Gastrocnemius medialis (tissue), 4 donors: ENCODE results near the gene NFATC3.

ENCODE experiments used
- CTCF ChIP-seq, 5 experiments: fragments of 450-650 bp in 3 of 5; fragments of 200-600 bp in 2 of 5; sonication (generic) in 2 of 5; IDR thresholded peaks in 4 of 5; conservative IDR thresholded peaks in 1 of 5; 1 replicate in 4 of 5; 2 replicates in 1 of 5; pipeline ENCODE4 v1.5.1; 2016 to 2019; ENCODE audit warnings: antibody characterized with exemption in 5 of 5, mild to moderate bottlenecking in 3 of 5, moderate library complexity in 3 of 5
- POLR2A ChIP-seq, 2 donors: fragments of 450-650 bp; IDR thresholded peaks; one replicate each; pipeline ENCODE4 v1.6.1; 2017; ENCODE audit warnings: antibody characterized with exemption in 2 of 2, mild to moderate bottlenecking in 2 of 2, moderate library complexity in 2 of 2

- no peak for TF ChIP-seq CTCF (IDR thresholded peaks at IDR 0.05 in 4 of 5, conservative IDR thresholded peaks at IDR 0.05 in 1 of 5)
- TF ChIP-seq POLR2A (IDR thresholded peaks at IDR 0.05), result peak in 1 of 2 donors; percentile 67
Observed at GRCh38 chr16:68275611-68276191, 190.5 kb downstream of the NFATC3 start.
